ENCODE results near the gene TPSB2. TPM values are rescaled to one million over a fixed set of nuclear protein-coding genes. Genes with fewer than 3 reads are reported as not detected.
"Not testable (repeated sequence)": the region's sequence is repeated elsewhere in the genome, so short reads cannot be mapped to it uniquely, and the experiment has no call there.

The TPSB2 gene
- total and polyA plus RNA-seq, 10 donors = 0.29 to 8.2 (median 1.1) TPM; not detected in 4

GRCh38 chr16:1202274-1202673 is 27.7 kb downstream of the TPSB2 start:
- H3K9me3 ChIP-seq = no peaks in the 10 kb centered on the region
- no peak for DNase-seq
- no peaks in the 10 kb centered on the region for H3K4me1 ChIP-seq
- WGBS, 5 donors = 88 to 100% (median 90%) methylated on average over 7 to 18 of the region's 18 CpGs
- intact Hi-C loops (cut with DNase I; ENCODE audit: low total_unique reads) = no loop called here
- no peak overlapping the region for H3K4me3 ChIP-seq
- no peaks in the 10 kb centered on the region for H3K36me3 ChIP-seq
- peaks cover 0 to 28% (median 0%) of the 10 kb centered on the region in 7 donors for H3K27me3 ChIP-seq (replicated peaks in 1 of 7)
- TF ChIP-seq CTCF (IDR thresholded peaks at IDR 0.05 in 8 of 11, conservative IDR thresholded peaks at IDR 0.05 in 3 of 11) = no peak
- TF ChIP-seq POLR2A (IDR thresholded peaks at IDR 0.05) = no peak
- TF ChIP-seq POLR2AphosphoS5 (IDR thresholded peaks at IDR 0.05) = no peak
- H3K27ac ChIP-seq = no peak overlapping the region

- Histone ChIP-seq H3K27ac (no peak overlapping the region), H3K4me1 (no peaks in the 10 kb centered on the region), H3K27me3 (replicated peaks in 1 of 7) (peaks cover 0 to 29% (median 0%) of the 10 kb centered on the region in 7 donors), H3K4me3 (no peak overlapping the region), H3K36me3 (no peaks in the 10 kb centered on the region), H3K9me3 (no peaks in the 10 kb centered on the region)
- intact Hi-C loops (cut with DNase I; ENCODE audit: low total_unique reads) = no loop called here
- DNase-seq = no peak
- TF ChIP-seq CTCF (IDR thresholded peaks at IDR 0.05 in 8 of 11, conservative IDR thresholded peaks at IDR 0.05 in 3 of 11) = no peak
- no peak for TF ChIP-seq POLR2AphosphoS5 (IDR thresholded peaks at IDR 0.05)
- no peak for TF ChIP-seq POLR2A (IDR thresholded peaks at IDR 0.05)
- 87 to 95% (median 93%) methylated on average over 20 to 25 of the region's 25 CpGs for WGBS, 5 donors
Measured at GRCh38 chr16:1201444-1201843, 28.5 kb downstream of the TPSB2 start.

GRCh38 chr16:1200014-1200627 is 29.9 kb downstream of the TPSB2 start:
- DNase-seq = no peak
- H3K9me3 ChIP-seq = no peaks in the 10 kb centered on the region
- H3K4me1 ChIP-seq = no peaks in the 10 kb centered on the region
- H3K27me3 ChIP-seq (replicated peaks in 1 of 7) = peaks cover 0 to 28% (median 0%) of the 10 kb centered on the region in 7 donors
- WGBS, 5 donors = 88 to 94% (median 91%) methylated on average over 17 to 38 of the region's 38 CpGs
- intact Hi-C loops (cut with DNase I; ENCODE audit: low total_unique reads) = no loop called here
- H3K4me3 ChIP-seq = no peak overlapping the region
- TF ChIP-seq POLR2A (IDR thresholded peaks at IDR 0.05) = no peak
- no peak for TF ChIP-seq POLR2AphosphoS5 (IDR thresholded peaks at IDR 0.05)
- TF ChIP-seq CTCF (IDR thresholded peaks at IDR 0.05 in 8 of 11, conservative IDR thresholded peaks at IDR 0.05 in 3 of 11) = no peak
- no peaks in the 10 kb centered on the region for H3K36me3 ChIP-seq
- no peak overlapping the region for H3K27ac ChIP-seq

GRCh38 chr16:1199347-1200013 is 30.5 kb downstream of the TPSB2 start:
- H3K4me1 ChIP-seq = peaks cover 0 to 4% (median 0%) of the 10 kb centered on the region in 6 donors
- peaks cover 0 to 30% (median 3%) of the 10 kb centered on the region in 7 donors for H3K27me3 ChIP-seq (replicated peaks in 1 of 7)
- WGBS, 5 donors = 79 to 88% (median 86%) methylated on average over 8 to 15 of the region's 19 CpGs
- DNase-seq = no peak
- H3K36me3 ChIP-seq = no peaks in the 10 kb centered on the region
- no peaks in the 10 kb centered on the region for H3K9me3 ChIP-seq
- intact Hi-C loops (cut with DNase I; ENCODE audit: low total_unique reads) = no loop called here
- no peak overlapping the region for H3K27ac ChIP-seq
- TF ChIP-seq POLR2A (IDR thresholded peaks at IDR 0.05) = no peak
- no peak for TF ChIP-seq POLR2AphosphoS5 (IDR thresholded peaks at IDR 0.05)
- no peak for TF ChIP-seq CTCF (IDR thresholded peaks at IDR 0.05 in 8 of 11, conservative IDR thresholded peaks at IDR 0.05 in 3 of 11)
- no peak overlapping the region for H3K4me3 ChIP-seq

GRCh38 chr16:1198671-1199346 is 31.2 kb downstream of the TPSB2 start:
- H3K4me3 ChIP-seq; H3K27ac ChIP-seq; H3K9me3 ChIP-seq; H3K4me1 ChIP-seq; DNase-seq; H3K36me3 ChIP-seq; intact Hi-C loops (cut with DNase I; ENCODE audit: low total_unique reads): not testable (repeated sequence)
- H3K27me3 ChIP-seq (replicated peaks in 1 of 7) = peaks cover 0 to 37% (median 7%) of the 10 kb centered on the region in 7 donors
- WGBS, 5 donors = 89 to 91% (median 91%) methylated on average over 24 to 44 of the region's 44 CpGs
